ENCODE results near the gene ADAMTS17.

DNA sequence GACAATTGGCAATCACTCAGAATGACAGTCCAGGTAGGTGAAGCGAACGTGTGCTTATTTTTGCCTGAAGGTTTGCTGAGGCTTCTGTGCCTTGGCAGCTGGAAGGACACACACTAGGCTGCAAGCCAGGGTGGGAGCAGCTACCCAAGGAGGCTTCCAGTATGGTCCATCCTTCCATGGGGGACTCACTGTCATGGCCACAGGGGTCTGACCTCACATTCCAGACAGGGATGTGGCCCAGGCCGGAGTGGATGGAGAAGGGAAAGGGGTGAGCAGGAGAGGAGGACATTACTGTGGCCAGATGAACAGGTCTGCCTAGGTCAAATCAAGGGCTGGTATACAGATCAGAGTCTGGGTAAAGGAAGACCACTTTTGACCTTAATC lies 247.7 kb downstream of the ADAMTS17 start:
- no peak for TF ChIP-seq POLR2A (IDR thresholded peaks at IDR 0.05)
- TF ChIP-seq, protein P1, sequence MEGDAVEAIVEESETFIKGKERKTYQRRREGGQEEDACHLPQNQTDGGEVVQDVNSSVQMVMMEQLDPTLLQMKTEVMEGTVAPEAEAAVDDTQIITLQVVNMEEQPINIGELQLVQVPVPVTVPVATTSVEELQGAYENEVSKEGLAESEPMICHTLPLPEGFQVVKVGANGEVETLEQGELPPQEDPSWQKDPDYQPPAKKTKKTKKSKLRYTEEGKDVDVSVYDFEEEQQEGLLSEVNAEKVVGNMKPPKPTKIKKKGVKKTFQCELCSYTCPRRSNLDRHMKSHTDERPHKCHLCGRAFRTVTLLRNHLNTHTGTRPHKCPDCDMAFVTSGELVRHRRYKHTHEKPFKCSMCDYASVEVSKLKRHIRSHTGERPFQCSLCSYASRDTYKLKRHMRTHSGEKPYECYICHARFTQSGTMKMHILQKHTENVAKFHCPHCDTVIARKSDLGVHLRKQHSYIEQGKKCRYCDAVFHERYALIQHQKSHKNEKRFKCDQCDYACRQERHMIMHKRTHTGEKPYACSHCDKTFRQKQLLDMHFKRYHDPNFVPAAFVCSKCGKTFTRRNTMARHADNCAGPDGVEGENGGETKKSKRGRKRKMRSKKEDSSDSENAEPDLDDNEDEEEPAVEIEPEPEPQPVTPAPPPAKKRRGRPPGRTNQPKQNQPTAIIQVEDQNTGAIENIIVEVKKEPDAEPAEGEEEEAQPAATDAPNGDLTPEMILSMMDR (IDR thresholded peaks at IDR 0.05), result no peak

Data from testis (tissue), 2 donors.